GM18858 (cell line): ENCODE measurements around the gene GKN2.
"Not testable (repeated sequence)": the region's sequence is repeated elsewhere in the genome, so short reads cannot be mapped to it uniquely, and the experiment has no call there.

Source experiments
- ATAC-seq: cut with Tn5 transposase; IDR thresholded peaks from one replicate; pipeline ENCODE4 v1.9.1; 2021; ENCODE audit not compliant: unreplicated experiment

The GKN2 gene

DNA sequence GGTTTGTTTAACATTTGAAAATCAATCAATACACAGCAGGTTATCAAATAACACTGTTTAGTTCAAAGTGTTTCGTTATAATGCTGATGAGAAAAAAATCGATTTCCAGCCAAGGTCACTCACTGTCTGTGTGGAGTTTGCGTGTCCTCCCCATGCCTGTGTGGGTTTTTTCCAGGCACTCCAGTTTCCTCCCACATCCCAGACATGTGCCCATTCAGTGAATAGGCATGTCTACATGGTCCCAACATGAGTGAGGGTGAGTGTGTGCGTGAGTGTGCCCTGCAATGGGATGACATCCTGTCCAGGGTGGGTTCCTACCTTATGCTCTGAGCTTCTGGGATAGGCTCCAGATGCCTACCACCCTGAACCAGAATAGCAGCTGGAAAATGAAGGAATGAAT, 8.7 kb upstream of the GKN2 start:
- ATAC-seq = no peak

DNA sequence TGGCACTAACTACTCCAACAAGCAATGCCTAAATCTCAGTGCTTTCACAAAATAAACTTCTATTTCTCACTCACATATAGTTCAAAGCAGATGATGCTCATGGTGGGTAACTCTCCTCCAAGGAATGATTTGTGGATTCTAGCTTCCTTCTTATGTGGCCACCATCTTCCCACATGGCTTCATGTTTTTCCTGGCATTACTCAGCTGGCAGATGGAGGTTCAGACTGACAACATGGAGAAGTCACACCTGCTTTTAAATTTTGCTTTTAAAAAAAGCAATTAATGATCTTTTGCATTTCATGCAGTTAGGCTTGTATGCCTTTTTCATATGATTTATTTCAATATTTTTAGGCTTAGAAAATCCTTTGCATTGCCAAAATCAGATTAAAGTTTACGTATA, 6.3 kb upstream of the GKN2 start:
- ATAC-seq = no peak

DNA sequence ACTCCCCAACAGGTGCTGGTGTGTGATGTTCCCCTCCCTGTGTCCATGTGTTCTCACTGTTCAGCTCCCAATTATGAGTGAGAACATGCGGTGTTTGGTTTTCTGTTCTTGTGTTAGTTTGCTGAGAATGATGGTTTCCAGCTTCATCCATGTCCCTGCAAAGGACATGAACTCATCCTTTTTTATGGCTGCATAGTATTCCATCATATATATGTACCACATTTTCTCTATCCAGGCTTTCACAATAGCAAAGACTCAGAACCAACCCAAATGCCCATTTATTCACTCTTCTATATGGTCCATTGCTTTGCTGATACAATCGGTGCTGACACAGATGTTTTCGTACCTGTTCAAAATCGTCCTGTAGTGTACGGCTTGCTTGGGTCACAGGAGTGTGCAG, 2.7 kb upstream of the GKN2 start:
- not testable (repeated sequence) for ATAC-seq

DNA sequence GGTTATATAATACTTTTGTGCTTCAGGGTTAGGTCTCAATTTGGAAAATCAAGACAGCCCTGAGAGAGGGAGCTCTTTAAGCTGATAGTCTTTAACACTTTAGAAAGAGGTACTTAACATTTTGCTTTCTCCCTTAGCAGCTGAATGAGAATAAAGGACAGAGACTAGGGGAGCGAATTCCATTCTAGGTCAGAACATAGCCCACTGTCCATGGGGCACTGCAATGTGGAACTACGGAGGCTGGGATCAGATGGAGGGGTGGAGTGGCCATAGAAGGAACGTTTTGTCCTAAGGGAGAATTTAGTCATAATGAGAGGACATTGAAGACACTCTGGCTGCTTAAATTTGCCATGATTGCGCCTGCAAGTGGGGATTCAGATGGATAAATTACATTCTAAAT, 794 bp downstream of the GKN2 start:
- ATAC-seq = no peak

DNA sequence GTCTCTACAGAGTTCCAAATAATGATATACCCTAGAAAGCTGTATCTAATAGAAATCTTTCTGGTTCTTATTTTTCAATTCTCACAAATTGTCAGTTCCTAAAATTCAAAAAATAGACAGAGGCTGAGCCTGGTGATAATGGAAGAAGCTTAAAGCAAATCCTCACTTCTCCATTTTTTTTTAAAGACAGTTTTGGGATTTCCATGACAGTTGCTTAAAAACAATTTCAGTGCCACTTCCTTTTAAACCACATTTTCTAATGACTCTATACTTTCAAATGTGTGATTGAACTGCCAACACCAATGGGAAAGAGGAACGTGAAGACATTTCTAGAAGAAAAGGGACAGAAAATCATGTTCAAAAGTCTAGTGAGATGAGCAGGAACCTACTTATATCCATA, 4.0 kb downstream of the GKN2 start:
- no peak for ATAC-seq

DNA sequence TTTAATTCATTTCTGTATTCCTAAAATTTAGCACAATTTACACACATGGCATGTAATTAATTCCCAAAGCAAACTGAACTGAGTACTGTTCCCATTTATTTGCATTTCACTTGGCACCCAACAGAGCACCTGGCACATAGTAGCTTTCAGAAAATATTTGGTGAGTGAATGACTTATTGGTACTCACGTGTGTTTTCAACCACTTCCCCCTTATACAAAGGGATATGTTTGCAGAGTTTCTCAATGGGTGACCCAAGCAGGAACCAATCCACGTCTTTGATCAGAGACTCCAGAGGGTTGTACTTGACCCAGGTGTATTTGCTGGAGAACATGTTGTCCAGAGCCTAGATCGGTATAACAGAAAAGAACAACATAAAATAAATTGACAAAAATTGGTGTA, 6.6 kb downstream of the GKN2 start:
- no peak for ATAC-seq

DNA sequence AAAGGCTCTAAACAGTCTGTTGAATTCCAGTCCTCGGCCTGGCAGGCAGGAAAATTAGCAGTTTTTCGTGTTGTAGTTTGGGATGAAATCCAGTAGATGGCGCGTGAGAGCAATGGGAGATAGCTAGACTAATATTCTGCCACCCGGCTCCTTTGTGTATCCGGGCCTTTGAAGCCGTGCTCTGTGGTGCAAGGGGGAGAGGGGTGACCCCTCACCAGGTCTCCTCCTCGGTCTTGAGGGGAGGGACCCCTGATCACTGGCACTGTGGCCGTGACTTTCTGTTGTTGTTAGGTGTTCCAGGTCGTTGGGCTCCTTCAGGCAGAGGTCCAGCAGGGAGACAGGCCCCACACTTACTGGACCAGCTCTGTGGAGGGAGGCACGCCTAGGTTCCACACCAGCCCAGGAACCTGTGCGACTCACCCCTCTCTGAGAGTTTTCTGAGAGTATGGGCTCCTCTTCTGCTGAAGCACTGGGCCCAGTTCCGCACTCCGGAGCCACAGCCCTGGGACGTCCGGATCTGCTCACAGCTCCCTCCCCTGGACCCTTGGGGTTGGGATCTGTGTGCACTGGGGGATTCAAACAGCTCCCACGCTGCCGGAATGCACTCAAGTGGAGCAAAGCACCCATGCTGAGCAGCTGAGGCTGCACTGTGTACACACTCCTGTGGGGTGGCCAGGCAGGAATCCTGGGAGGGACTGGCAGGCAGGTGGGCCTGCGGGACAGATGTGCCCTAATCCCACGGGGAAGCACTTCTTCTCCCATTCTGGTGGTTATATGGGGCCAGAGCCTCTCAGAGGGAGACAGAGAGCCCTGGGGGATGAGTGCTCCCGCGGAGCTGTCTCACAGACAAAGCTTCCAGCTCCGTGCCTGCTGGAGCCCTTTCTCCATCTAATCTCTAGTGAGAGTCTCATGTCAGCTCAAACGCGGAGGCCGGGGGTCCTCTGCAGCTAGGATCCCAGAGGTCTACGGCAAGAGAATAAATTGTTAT, 8.8 kb downstream of the GKN2 start:
- ATAC-seq = no peak

DNA sequence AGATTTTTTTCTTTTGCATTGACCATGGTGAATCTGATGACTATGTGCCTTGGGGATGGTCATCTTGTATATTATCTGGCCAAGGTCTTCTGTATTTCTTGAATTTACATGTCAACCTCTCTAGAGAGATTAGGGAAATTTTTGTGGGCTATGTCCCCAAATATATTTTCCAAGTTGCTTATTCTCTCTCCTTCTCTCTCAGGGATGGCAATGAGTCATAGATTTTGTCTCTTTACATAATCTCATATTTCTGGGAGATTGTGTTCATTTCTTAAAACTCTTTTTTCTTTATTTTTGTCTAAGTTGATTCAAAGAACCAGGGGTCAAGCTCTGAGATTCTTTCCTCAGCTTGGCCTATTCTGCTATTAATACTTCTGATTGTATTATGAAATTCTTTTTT, 9.9 kb downstream of the GKN2 start:
- ATAC-seq = no peak

DNA sequence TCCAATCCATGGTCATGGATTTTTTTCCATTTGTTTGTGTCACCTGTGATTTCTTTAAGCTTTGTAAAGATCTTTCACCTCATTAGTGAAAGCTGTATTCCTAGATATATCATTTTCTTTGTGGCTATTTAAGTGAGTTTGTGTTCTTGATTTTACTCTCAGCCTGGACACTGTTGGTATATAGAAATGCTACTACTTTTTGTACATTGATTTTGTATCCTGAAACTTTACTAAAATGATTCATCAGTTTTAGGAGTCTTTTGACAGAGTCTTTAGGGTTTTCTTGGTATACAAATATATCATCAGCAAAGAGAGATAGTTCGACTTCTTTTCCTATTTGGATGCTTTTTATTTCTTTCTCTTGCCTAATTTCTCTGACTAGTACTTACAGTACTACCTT, 12.3 kb downstream of the GKN2 start:
- ATAC-seq = no peak

DNA sequence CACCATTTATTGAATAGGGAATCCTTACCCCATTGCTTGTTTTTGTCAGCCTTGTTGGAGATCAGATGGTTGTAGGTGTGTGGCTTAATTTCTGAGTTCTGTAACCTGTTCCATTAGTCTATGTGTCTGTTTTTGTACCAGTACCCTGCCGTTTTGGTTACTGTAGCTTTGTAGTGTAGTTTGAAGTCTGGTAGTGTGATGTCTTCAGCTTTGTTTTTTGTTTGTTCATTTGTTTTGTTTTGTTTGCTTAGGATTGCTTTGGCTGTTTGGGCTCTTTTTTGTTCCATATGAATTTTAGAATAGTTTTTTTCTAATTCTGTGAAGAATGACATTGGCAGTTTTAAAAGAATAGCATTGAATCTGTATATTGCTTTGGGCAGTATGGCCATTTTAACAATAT, 12.7 kb downstream of the GKN2 start:
- ATAC-seq = no peak

DNA sequence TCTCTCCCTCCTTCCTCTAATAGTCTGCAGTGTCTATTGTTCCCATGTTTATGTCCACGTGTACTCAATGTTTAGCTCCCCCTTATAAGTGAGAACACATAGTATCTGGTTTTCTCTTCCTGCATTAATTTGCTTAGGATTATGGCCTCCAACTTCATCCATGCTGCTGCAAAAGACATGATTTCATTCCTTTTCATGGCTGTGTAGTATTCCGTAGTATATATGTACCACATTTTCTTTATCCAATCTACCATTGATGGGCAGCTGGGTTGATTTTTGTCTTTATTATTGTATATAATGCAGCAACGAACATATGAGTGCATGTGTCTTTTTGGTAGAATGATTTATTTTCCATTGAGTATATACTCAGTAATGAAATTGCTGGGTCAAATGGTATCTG, 13.8 kb downstream of the GKN2 start:
- no peak for ATAC-seq

DNA sequence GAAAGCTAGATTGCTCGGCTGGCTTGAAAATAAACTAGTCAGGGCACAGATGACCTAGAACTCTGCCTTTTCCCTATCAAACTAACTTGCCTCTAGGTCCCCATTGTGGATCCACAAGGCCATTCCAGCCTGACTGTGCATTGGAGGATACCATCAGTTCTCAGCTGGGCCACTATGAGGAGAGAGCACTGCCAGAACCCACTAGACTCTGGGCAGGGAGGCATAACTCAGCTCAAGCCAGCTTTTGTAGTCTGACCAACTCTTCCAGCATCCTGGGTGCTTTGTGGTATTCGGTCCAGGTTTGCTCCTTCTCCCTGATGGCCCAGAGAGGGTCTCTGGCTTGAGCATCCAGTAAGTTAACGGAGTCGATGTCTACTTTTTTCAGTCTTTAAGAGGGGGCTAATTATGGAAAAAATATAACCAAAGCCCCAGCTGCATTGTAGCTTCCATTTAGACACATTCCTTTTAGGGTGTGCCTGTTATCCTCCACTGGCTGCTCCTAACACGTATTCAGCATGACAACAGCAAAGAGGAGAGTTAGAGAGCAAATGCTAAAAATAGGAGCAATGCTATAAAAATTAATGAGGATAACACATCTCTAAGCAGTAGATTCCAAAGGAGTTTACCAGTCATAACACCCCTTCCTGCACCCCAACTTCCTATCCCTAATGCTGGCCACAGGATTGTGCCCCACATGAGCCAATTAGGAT, 15.2 kb downstream of the GKN2 start:
- no peak for ATAC-seq

DNA sequence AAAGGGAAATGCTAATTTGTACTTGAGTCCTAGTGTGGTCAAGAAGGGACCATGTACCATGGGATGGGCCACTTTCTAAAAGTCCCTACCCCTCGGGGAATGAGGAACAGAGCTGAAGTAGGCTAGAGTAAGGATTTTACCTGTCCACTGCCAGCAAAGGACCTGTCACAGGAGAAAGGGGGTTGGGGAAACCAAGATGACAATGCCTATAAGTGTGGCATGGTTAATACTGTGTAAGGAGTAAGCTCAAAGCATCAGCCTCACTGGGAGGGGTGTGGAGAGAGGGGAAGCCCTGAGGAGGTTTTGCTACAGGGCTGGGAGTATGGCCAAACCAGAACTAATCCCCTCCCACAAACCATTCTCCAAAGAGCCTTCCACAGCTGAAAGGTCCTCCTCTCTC, 15.8 kb downstream of the GKN2 start:
- ATAC-seq = no peak

DNA sequence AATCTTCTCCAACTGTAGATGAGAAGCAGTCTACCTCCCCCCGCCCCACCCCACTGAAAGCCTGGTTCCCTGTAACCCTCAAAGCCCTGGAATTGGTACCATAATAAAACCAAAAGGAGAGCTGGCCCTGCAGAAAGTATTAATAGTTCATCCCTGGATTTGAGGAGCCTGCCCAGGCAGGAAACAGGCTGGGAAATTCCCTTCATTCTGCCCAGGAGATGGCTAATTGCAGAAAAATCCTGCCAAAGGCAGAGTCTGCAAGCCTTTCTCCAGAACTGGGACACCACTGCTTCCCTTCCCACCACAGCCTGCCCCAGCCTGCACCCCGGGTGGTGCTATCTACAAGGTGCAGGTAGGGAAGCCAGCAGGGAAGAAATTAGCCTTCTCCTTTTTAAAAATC, 16.3 kb downstream of the GKN2 start:
- no peak for ATAC-seq

DNA sequence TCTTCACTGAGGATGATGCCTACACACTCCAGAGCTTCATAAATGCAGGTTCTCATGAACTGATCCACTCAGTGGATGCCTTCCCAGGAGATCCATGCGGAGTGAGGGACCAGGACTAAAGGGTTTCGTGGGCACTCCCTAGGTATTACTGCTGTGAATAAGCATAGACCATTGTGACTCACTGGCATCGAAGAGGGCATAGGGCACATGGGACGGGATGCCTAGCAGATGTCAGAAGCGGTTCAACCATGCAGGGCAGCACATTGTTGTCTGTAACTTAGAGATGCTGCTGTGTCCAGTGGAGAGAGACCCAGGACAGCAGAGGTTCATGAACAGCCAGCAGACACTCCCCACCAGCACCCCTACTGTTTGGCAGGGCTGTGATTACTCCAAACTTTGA, 17.2 kb downstream of the GKN2 start:
- no peak for ATAC-seq

DNA sequence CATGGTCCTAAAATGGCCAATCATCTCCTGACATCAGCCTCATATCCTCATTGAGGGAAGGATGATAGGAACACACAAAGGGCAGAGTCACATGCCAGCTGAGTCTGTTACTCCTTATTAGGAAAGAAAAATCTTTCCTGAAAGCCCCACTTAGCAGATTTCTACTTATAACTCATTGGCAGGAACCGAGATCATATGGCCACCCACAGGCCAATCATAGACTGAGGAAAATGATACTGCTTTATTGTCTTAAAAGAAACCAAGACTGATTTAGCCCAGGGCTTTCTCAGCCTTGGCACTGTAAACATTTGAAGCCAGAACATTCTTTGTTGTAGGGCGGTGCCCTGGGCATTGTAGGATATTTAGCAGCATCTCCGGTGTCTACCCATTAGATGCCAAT, 18.7 kb downstream of the GKN2 start:
- ATAC-seq = no peak

DNA sequence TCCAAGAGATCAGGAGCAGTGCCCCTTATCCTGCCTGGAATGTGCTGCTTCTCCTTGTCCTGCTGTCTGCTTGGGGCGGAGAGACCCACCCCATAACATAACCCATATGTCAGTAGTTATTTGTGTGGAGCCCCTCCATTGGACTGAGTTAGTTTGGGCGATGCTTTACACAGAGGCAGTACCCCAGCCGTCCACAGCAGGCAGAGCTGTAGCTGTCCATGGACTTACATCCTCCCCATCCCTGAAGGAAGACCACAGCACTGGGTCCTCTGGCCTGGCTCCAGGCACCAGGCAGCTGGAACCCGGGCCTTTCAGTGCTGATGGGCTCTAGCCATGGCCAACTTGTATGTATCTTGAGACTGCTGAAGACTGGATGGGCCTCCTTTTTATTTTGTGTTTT, 20.3 kb downstream of the GKN2 start:
- ATAC-seq = no peak

DNA sequence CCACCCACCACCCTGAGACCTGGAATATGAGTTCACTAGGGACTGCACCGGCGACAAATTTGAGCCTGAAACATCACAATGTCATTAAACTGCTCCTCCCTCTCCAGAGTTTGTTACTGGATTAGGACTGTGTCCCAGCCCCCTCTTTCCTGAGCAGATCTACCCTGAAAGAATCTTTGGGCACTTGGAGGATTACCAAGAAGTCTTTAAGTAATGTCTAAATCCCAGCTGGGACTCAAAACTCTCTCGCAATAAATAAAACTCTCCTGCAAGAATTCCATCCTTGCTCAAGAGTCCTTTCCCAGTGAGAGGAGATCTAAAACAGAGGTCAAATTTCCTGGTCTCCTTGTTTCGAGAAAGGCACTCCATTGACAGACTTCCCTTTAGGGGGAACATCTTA, 20.9 kb downstream of the GKN2 start:
- ATAC-seq = no peak

DNA sequence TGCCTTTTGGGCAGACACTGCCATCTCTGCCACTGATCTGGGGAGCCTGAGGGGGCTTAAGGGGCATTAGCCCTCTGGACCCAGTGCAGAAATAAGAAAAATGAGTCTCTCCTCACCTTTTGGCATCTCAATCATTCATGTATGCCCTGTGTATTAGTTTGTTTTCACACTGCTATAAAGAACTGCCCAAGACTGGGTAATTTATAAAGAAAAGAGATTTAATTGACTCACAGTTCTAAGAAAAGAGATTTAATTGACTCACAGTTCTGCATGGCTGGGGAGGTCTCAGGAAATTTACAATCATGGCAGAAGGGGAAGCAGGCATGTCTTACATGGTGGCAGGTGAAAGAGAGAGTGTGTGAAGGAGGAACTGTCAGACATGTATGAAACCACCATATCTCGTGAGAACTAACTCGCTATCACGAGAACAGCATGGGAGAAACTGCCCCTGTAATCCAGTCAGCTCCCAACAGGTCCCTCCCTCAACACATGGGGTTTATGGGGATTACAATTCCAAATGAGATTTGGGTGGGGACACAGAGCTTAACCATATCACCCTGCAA, 21.5 kb downstream of the GKN2 start:
- ATAC-seq = no peak

DNA sequence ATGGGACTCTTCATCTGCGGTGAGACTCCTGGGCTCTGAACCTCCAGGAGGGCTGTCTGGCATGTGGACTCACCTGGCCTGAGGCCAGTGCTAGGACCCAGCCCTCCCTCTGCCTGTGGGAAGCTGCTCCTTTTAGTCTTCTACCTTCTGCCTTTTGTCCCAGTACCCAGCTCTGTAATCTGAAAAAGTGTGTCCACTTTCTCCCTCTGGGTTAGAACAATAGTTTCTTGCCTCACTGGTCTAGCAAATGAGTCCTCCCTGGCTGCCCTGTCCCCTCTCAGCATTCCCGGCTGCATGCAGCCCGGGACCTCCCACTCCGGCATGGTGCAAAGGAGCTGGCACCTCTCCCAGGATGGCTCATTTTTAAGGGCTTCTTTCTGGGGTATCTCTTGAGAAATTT, 25.9 kb downstream of the GKN2 start:
- no peak for ATAC-seq

DNA sequence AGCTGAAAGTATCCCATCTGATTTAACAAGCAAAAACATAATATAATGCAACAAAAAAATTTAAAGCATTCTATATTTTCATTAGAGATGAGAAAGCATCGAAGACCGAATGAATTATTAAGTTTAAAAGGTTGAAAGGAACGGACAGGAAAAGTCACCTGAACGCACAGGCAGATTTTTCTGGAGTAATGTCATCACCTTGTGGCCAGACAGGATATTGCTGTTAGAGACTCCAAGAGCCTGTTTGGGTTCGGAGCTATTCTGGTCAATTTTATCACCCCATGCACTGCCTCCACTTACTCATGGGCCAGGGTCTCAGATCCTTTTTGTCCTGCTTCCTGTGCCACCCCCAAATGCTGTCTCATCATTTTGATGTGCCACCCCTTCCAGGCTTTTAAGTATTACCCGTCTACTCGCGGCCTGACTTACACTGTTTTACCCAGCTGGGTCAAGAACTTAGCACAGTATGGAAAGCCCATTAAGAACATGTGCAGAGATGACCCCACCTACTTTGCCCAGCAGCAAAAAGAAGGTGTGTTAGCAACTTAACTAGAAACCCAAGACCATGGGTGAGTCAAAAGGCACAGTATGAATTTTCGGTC, 27.3 kb downstream of the GKN2 start:
- ATAC-seq = no peak

DNA sequence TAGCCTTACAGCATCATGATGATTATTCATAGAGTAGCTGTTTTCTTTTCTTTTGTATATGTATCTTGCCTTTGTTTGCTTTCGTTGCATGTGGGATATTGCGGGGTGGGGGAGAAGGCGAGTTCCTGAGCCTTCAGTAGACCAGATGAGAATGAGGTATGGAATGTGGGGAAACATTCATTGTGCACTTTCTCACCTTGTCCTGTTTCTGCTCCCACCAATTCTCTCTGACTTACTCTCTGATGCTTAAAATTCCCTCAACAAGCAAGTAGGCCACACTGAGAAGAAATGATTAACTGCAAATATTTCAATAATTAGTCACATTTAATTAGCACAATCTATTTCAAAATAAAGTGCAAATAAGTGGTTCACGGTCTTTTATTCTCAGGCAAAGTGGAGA, 31.0 kb downstream of the GKN2 start:
- no peak for ATAC-seq
